Measurements from ENCODE around the gene ARSH.

- no peak for TF ChIP-seq GATA2 (IDR thresholded peaks at IDR 0.05; ENCODE audit: low read depth, low read length)
- no peak for TF ChIP-seq GATA3 (IDR thresholded peaks at IDR 0.05; ENCODE audit: low read depth, low read length)
Observed at GRCh38 chrX:3006495-3006894, at the start of gene ARSH.
